ENCODE data around the gene MPP7.
A peak's percentile ranks its signal among the peaks of the same experiment; 100 is the strongest.

Gene MPP7

GRCh38 chr10:28304032-28304571 is 1.2 kb upstream of the MPP7 start:
- peak; percentile 7 for DNase-seq

DNA sequence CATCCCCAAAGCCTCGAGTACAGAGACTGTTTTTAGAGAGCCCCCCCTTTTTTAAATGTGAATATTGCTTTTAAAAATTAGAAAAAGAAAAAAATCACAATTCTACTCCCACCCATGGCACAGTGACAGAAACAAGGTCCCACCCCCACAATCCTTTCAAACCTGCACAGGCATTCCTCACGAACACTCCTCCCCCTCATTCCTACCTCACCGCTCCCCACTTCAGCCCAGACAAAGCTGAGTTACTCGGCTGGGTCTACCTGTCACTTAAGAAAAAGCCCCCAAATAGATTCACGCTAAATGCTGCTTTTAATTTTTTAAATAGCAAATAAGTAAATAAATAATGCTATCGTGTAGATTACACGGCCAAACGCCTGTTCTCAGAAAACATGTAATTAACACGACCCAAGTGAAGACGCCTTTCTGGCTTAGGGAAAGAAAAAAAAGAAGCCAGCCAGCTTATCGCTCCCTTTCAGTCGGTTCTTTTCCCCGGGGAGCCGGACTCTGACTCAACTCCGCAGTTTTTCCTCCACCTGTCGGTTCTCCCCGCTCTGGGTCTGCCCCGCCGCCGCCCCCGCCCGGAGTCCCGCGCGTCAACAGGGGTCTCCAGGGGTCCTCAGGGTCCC is 739 bp downstream of the MPP7 start:
- peak; percentile 80 for DNase-seq

GRCh38 chr10:28300027-28300426 is 2.8 kb downstream of the MPP7 start:
- DNase-seq = peak; percentile 17

DNA sequence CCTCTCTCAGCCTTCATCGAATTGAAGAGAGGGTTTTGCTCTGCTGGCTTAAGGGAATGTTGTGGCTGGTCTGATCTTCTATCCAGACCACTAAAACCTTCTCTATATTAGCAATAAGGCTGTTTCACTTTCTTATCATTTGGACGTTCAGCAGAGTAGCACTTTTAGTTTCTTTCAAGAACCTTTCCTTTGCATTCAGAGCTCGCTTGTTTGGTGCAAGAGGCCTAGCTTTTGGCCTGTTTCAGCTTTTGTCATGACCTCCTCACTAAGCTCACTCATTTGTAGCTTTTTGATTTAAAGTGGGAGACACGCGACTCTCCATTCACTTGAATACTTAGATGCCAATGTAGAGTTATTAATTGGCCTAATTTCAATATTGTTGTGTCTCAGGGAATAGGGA is 3.9 kb downstream of the MPP7 start:
- no peak for DNase-seq

GRCh38 chr10:28296023-28296422 is 6.8 kb downstream of the MPP7 start:
- no peak for DNase-seq

GRCh38 chr10:28295336-28295735 is 7.5 kb downstream of the MPP7 start:
- DNase-seq = no peak

GRCh38 chr10:28294809-28295208 is 8.1 kb downstream of the MPP7 start:
- DNase-seq = no peak

GRCh38 chr10:28294169-28294532 is 8.7 kb downstream of the MPP7 start:
- no peak for DNase-seq

DNA sequence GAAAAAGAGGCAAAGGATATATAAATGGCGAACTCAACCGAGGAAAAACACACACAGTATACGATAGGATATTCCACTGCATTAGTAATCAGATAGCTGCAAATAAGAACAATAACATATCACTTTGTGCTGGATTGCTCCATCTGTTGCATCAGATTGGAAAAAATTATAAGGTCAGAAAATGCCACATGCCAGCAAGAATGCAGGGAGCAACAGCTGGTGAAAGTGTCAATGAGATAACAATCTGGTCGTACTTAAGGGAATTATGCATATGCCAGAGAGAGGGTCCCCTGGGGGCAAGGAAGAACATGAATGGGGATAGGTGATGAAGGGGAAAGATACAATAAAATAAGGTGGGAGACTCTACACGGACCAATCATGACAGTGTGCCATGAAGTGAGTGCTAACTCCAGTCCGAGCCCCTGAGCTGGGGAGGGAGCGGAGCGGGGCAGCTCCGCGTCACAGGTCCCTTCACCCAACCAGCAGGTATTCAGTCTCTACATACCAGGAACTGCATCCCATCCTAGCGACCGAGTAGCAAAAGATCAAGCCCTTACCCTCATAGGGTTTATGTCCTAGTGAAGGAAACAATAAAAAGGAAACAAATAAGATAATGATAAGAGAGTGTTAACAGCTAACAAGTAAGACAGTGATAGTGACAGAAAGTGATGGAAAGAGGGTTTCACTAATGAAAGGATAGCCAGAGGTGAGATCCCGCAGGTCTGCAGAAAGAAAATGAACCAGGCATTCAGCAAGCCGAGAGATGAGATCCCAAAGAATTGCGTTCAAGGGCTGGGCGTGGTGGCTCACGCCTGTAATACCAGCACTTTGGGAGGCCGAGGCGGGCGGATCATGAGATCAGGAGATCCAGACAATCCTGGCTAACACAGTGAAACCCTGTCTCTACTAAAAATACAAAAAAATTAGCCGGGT is 9.4 kb downstream of the MPP7 start:
- DNase-seq = no peak

DNA sequence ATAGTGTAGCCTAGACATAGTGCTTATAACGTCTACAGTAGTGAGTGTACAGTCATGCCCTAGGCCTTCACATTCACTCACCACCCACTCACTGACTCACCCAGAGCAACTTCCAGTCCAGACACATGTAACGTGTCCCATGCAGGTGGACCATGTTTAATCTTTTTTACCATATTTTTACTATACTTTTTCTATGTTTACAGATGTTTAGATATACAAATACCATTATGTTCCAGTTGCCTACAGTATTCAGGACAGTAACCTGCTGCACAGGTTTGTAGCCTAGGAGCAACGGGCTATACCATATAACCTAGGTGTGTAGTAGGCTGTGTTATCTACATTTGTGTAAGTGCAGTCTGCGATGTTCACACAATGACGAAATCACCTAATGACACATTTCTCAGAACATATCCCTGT is 11.0 kb downstream of the MPP7 start:
- DNase-seq = no peak

DNA sequence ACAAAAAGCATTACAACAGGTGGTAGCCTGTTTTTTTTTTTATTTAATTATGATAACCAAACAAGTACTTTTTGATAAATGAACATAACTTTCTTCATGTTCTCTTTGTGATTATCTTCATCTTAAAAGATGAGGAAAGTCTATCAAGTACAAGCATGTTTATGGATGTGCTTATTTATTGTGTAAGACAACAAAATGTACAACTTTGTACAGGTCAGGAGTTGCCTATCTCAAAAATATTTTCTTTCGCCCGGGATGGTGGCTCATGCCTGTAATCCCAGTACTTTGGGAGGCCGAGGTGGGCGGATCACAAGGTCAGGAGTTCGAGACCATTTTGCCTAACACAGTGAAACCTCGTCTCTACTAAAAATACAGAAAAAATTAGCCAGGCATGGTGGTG is 17.0 kb downstream of the MPP7 start:
- no peak for DNase-seq

GRCh38 chr10:28284126-28284525 is 18.7 kb downstream of the MPP7 start:
- peak; percentile 31 for DNase-seq

GRCh38 chr10:28283251-28283650 is 19.6 kb downstream of the MPP7 start:
- no peak for DNase-seq

GRCh38 chr10:28282336-28282735 is 20.5 kb downstream of the MPP7 start:
- no peak for DNase-seq

DNA sequence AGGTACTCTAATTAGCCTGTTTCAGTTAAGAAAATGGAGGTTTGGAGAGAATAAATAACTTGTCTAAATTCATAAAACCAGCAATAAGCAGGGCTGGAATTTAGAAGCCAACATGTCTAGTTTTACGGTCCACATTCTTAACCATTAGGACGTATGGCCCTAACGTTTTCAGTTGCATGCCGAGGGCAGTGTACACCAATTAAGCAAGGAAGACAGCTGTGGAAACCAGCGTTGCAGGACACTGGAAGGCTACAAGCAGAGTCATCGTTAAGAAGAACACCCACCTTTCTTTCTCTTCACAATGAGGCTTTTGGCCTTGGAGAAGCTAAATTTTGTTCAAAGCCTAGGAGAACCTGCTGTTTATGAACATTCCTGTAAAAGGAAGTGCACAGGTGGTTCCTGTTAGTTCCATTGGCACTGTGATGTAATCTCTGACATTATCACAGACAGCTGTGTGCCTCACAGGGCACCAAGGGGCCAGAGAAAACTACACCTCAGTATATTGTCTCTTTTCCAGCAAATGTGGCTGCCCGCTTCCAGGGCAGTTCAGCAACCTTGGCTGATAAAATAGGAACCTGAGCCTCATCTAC is 21.0 kb downstream of the MPP7 start:
- no peak for DNase-seq

- DNase-seq = no peak
These were observed 22.2 kb downstream of the MPP7 start for GRCh38 chr10:28280652-28281051.

DNA sequence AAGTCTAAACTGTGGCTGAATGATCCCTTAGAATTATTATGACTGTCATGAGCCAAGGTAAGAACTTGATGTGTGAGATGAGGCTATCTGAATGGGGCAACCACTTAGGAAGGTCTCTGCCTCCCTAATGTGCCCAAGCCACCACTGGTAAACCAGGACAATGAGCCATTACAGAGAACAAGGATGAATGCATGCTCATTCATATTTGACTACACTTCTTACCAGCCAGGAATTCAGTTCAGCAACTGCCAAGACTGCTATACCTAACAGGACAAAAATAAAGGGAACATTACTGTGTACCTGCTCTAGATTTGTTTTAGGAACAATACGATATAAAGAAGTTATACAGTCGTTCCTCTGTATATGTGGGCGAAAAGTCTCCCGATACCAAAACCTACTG is 23.0 kb downstream of the MPP7 start:
- DNase-seq = no peak

GRCh38 chr10:28278842-28279241 is 24.0 kb downstream of the MPP7 start:
- DNase-seq = no peak

GRCh38 chr10:28276384-28276783 is 26.5 kb downstream of the MPP7 start:
- DNase-seq = peak; percentile 32

GRCh38 chr10:28274475-28274874 is 28.4 kb downstream of the MPP7 start:
- DNase-seq = no peak

GRCh38 chr10:28273343-28273742 is 29.5 kb downstream of the MPP7 start:
- DNase-seq = no peak

GRCh38 chr10:28269842-28270456 is 32.9 kb downstream of the MPP7 start:
- DNase-seq = no peak

All from DMS53 (cell line).